NCI-H187 (cell line): Measurements from ENCODE around the gene HOOK1.
"Not testable (repeated sequence)": the region's sequence is repeated elsewhere in the genome, so short reads cannot be mapped to it uniquely, and the experiment has no call there.

Experiments used
- DNase-seq, 2 experiments: peaks; one replicate each; lab custom pipeline; 2025; lab: John Stamatoyannopoulos, UW

HOOK1 gene

GRCh38 chr1:59819566-59820438, 5.1 kb downstream of the HOOK1 start:
- no peak for DNase-seq

DNA sequence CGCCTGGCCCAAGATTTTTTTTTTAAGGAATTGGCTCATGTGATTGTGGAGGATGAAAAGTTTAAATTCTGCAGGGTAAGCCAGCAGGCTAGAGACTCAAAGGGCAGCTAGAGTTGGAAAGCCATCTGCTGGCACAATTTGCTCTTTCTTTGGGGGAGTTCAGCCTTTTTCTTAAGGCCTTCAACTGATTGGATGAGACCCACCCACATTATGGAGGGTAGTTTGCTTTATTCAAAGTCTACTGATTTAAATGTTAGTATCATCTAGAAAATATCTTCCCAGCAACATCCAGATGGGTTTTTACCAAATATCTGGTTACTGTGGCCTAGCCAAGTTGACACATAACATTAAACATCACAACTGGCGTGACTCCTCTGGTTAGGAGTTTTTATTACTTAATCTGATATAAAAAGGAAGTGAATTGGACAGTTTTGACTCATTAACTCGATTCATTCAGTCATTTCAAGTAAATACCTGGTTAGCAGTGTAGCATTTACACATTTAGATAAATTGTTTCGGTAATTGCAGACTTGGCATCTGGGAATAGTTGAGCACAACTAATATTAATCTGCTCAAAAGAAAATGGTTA, 12.4 kb downstream of the HOOK1 start:
- DNase-seq: no peak

DNA sequence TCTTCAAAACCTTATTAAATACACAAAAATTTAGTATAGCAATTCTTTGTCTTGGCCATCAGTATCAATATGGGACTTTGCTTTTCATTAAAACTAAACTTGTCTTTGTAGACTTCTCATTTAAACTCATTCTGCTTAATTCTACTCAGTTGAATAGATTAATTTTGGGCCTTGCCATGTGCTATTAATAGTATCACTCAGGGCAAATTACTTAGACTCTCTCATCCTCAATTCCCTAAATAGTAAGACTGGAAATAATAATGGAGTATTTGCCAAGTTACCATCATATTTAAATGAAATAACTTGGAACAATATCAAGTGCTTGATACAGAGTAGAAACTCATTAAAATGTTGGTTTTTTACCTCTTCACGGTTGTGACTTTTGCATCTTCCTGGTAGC, 13.4 kb downstream of the HOOK1 start:
- no peak for DNase-seq

GRCh38 chr1:59831529-59831928, 16.8 kb downstream of the HOOK1 start:
- no peak for DNase-seq

GRCh38 chr1:59833022-59833421, 18.3 kb downstream of the HOOK1 start:
- DNase-seq: no peak

- DNase-seq: no peak
Measured at GRCh38 chr1:59833991-59834390, 19.2 kb downstream of the HOOK1 start.

GRCh38 chr1:59837857-59838256, 23.1 kb downstream of the HOOK1 start:
- DNase-seq: not testable (repeated sequence)

DNA sequence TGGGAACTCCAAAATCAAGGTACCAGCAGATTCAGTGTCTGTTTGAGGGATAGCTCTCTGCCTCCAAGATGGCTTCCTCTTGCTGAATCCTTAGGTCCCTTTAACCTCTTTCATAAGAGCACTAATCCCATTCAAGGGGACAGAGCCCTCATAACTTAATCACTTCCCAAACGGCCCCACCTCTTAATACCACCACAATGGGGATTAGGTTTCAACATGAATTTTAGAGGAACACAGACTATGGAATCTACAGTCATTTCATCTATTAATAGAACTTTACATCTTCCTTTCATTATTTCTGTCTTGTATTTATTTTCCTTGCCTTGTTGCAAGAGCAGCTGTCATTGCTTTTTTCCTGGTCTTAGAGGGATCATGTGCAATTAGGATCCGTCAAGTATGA, 30.3 kb downstream of the HOOK1 start:
- no peak for DNase-seq

- DNase-seq: no peak
Measured at GRCh38 chr1:59846209-59846894, 31.6 kb downstream of the HOOK1 start.

GRCh38 chr1:59846895-59847282, 32.1 kb downstream of the HOOK1 start:
- DNase-seq: no peak

GRCh38 chr1:59852117-59852516, 37.4 kb downstream of the HOOK1 start:
- DNase-seq: no peak

DNA sequence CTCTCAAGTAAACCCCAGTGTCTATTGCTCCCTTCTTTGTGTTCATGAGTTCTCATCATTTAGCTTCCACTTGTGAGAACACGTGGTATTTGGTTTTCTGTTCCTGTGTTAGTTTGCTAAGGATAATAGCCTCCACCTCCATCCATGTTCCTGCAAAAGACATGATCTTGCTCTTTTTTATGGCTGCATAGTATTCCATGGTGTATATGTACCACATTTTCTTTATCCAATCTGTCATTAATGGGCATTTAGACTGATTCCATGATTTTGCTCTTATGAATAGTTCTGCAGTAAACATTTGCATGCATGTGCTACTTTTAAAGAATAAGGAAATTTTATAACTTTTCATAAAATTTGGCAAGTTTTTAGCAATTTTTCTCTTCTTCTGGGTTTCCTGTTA, 40.5 kb downstream of the HOOK1 start:
- not testable (repeated sequence) for DNase-seq

GRCh38 chr1:59856725-59857338, 42.1 kb downstream of the HOOK1 start:
- no peak for DNase-seq

GRCh38 chr1:59857679-59858354, 43.1 kb downstream of the HOOK1 start:
- no peak for DNase-seq

DNA sequence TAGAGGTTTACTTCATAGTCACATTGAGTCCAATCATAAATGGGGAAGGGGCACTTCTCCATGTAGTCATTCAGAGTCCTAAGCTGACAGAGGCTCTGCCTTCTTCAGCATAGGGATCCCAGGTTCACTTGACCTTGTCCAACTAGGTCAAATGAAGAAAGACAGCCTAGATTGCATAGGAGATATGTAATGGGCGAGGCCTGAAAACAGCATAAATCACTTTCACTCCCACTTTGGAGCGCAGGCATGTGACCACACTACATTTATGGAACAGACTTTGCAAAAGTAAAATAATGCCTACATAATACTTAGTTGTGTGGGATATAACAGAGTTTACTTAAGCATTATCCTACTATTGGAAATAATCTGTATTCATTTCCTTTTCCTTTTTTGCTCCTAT, 51.7 kb downstream of the HOOK1 start:
- DNase-seq: no peak

- no peak for DNase-seq
Measured at GRCh38 chr1:59871746-59872145, 57.0 kb downstream of the HOOK1 start.

DNA sequence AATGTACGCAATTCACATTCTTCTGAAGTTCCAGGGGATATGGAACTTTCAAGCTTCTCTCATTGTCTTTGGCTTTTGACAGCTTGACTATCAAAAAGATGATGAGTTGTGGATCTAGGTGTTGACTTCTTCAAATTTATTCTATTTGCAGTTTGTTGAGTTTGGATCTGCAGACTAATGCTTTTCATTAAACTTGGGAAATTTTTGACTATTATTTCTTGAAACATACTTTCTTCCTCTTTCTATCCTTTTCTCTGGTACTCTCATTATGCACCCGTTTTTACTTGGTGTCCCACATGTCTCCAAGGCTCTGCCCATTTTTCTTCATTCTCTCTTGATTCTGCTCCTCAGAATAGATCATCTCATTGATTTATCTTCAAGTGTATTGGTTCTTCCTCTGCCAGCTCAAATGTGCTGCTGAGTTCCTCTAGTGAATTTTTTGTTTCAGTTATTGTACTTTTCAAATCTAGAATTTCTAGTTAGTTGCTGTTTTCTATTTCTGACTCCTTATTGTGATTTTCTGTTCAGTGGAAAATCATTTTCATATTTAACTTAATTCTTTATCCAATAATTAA, 62.4 kb downstream of the HOOK1 start:
- DNase-seq: no peak

DNA sequence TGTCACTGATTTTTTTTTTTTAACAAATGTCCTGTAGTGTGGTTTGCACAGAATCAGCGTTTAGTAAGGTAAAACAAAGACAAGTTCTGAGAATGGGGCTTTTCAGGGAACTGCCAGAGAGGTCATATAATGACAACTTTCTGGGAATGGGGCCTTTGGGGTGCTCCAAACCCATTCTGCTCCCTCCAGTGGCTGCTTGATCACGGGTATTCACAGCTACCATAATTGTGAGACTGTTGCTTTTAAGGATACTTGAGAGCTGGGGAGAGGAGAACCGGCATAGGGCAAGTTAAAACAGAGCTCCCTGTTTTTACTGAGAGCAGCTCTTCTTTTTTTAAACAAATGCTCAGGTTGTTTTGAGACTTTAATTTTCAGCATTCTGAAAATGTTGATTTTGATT, 63.6 kb downstream of the HOOK1 start:
- DNase-seq: no peak

DNA sequence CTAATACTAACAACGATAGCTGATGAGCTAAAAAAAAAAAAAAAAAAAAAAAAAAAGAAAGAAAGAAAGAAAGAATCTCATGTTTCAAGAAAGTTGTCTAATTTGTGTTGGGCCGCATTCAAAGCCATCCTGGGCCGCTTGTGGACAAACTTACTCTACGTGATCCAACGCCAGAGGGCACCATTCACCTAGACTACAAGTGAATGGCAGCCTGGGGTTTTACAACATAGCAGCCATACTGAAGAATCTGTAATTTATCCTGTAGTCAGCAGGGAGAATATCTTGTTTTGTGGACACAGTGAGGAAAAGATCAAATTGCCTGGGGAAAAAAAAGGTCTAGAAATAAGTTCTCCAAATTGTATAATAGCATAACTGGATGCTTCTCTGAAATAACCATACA, 64.8 kb downstream of the HOOK1 start:
- no peak for DNase-seq

DNA sequence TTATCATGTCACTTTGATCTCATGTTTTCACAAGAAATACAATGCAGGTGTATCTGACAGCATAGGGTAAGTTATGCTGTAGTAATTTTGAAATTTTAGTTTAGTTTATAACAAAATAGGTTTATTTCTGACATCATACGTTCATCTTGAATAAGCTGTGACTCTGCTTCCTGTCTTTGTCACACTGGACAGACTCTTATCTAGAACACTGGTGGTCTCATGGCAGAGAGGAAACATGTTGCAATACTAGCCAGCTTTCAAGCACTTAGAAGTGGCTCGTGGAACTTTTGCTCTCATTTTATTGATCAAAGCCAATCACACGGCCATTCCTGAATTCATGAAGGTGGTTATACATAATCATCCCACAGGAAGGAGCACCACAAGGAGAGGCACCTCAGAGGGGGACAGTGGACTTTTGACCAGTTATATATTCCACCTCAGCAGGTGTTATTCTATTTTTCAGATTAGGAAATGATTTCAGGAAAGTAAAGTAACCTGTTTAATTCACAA, 65.3 kb downstream of the HOOK1 start:
- DNase-seq: no peak

GRCh38 chr1:59880735-59881134, 66.0 kb downstream of the HOOK1 start:
- no peak for DNase-seq
